DMS53 (cell line): Measurements from ENCODE around the gene NUDT9.
A peak's percentile ranks its signal among the peaks of the same experiment; 100 is the strongest.
"Not testable (repeated sequence)": the region's sequence is repeated elsewhere in the genome, so short reads cannot be mapped to it uniquely, and the experiment has no call there.

Experiments
- DNase-seq: peaks from one replicate; lab custom pipeline; 2025; lab: John Stamatoyannopoulos, UW

Gene NUDT9

GRCh38 chr4:87462102-87462501 is 39.7 kb downstream of the NUDT9 start:
- DNase-seq: no peak

GRCh38 chr4:87465739-87466366 is 43.5 kb downstream of the NUDT9 start:
- peak; percentile 64 for DNase-seq

GRCh38 chr4:87469390-87469789 is 47.0 kb downstream of the NUDT9 start:
- no peak for DNase-seq

GRCh38 chr4:87476934-87477333 is 54.6 kb downstream of the NUDT9 start:
- no peak for DNase-seq

GRCh38 chr4:87478732-87479250 is 56.4 kb downstream of the NUDT9 start:
- DNase-seq: no peak

- no peak for DNase-seq
Observed at GRCh38 chr4:87481377-87481776, 59.0 kb downstream of the NUDT9 start.

- not testable (repeated sequence) for DNase-seq
Observed at GRCh38 chr4:87483247-87483646, 60.9 kb downstream of the NUDT9 start.

- not testable (repeated sequence) for DNase-seq
Observed at GRCh38 chr4:87488666-87489065, 66.3 kb downstream of the NUDT9 start.

GRCh38 chr4:87489678-87490077 is 67.3 kb downstream of the NUDT9 start:
- no peak for DNase-seq

- DNase-seq: no peak
Observed at GRCh38 chr4:87490664-87491369, 68.4 kb downstream of the NUDT9 start.

- DNase-seq: no peak
Observed at GRCh38 chr4:87491436-87491835, 69.1 kb downstream of the NUDT9 start.

- DNase-seq: not testable (repeated sequence)
Observed at GRCh38 chr4:87491851-87492250, 69.5 kb downstream of the NUDT9 start.

GRCh38 chr4:87493115-87493514 is 70.7 kb downstream of the NUDT9 start:
- no peak for DNase-seq

- peak; percentile 23 for DNase-seq
Observed at GRCh38 chr4:87497159-87497558, 74.8 kb downstream of the NUDT9 start.

GRCh38 chr4:87497578-87497977 is 75.2 kb downstream of the NUDT9 start:
- no peak for DNase-seq

- peak; percentile 53 for DNase-seq
Observed at GRCh38 chr4:87498446-87498900, 76.1 kb downstream of the NUDT9 start.

GRCh38 chr4:87499403-87500091 is 77.2 kb downstream of the NUDT9 start:
- DNase-seq: no peak

- DNase-seq: no peak
Observed at GRCh38 chr4:87500092-87500462, 77.7 kb downstream of the NUDT9 start.

- DNase-seq: peak; percentile 5
Observed at GRCh38 chr4:87502580-87503238, 80.3 kb downstream of the NUDT9 start.

GRCh38 chr4:87505862-87506261 is 83.5 kb downstream of the NUDT9 start:
- DNase-seq: no peak

- DNase-seq: no peak
Observed at GRCh38 chr4:87506974-87507701, 84.8 kb downstream of the NUDT9 start.
